Measurements from ENCODE around the gene FAM13A.

FAM13A gene

DNA sequence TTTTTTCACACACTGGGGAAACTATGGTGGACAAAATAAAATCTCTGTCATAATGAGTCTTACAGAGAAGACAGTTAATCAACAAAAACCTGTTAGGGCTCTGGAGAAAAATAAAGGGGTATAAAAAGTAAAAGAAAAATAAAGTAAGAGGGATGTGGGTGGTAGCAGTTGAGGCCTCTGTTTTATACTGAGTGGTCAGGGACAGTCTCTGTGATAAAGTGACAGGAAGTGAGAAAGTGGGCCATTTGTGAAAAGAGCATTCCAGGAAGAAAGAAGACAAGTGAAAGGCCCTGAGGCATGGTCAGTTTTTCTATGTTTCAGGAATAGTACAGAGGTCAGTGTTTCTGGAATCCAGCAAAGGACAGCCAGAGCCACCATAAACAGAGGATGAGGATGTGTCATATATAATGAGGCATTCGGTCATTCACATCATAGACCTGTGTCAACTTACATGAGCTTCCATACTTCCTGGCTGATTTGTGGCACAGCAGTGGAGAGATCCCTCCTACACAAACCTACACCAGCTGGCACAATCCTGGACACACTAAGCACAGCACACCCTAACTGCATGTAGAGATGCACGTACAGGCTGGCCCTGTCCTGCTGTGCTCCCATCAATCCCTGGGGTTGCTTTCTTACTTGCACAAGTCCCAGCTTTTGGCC, 295.0 kb downstream of the FAM13A start:
- H3K27ac ChIP-seq (ENCODE audit: low read depth, low read length): no peak overlapping the region
- no peaks in the 10 kb centered on the region for H4K20me1 ChIP-seq (ENCODE audit: control insufficient read depth, insufficient read depth, low read depth, low read length)
- no peaks in the 10 kb centered on the region for H3K36me3 ChIP-seq (ENCODE audit: control insufficient read depth, low read length)
- H3K9me3 ChIP-seq (ENCODE audit: control insufficient read depth, insufficient read depth, low read length): no peaks in the 10 kb centered on the region
- no peak overlapping the region for H3K4me2 ChIP-seq (ENCODE audit: low read length)
- no peaks in the 10 kb centered on the region for H3K9me2 ChIP-seq (replicated peaks; ENCODE audit: control insufficient read depth, low read length)
- H3K4me3 ChIP-seq (ENCODE audit: low read length): no peak overlapping the region
- H3K79me2 ChIP-seq (ENCODE audit: control insufficient read depth, low read length): no peaks in the 10 kb centered on the region
- no peaks in the 10 kb centered on the region for H3F3A ChIP-seq (ENCODE audit: control insufficient read depth, insufficient read depth)
- no peaks in the 10 kb centered on the region for H3K4me1 ChIP-seq (ENCODE audit: control insufficient read depth, low read length)
- no peak for TF ChIP-seq EZH2phosphoT487 (IDR thresholded peaks at IDR 0.05; ENCODE audit: borderline replicate concordance, low read length)
- TF ChIP-seq, protein P1, sequence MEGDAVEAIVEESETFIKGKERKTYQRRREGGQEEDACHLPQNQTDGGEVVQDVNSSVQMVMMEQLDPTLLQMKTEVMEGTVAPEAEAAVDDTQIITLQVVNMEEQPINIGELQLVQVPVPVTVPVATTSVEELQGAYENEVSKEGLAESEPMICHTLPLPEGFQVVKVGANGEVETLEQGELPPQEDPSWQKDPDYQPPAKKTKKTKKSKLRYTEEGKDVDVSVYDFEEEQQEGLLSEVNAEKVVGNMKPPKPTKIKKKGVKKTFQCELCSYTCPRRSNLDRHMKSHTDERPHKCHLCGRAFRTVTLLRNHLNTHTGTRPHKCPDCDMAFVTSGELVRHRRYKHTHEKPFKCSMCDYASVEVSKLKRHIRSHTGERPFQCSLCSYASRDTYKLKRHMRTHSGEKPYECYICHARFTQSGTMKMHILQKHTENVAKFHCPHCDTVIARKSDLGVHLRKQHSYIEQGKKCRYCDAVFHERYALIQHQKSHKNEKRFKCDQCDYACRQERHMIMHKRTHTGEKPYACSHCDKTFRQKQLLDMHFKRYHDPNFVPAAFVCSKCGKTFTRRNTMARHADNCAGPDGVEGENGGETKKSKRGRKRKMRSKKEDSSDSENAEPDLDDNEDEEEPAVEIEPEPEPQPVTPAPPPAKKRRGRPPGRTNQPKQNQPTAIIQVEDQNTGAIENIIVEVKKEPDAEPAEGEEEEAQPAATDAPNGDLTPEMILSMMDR (IDR thresholded peaks at IDR 0.05; ENCODE audit: low read depth, low read length, poor library complexity, severe bottlenecking): no peak
- H3K27me3 ChIP-seq (ENCODE audit: control insufficient read depth, low read length): peaks cover 2% of the 10 kb centered on the region; the same call in 1 of the 2 replicates

DNA sequence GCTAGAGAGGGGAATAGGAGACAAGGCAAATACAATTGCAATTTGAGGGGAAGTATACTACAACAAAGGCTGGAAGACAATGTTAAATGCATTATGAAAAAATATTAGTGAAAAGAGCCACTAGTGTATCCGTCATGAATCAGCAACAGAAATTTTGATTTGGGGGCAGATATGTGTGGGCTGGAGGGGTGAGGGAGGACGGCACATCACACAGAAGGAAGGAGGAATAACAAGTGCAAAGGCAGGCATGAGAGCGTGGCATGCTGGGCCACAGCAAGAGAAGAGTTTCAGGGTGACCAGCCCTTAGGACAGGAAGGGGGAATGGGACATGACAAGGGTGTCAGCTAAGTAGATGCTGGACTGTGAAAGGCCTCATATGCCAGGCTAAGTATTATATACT, 295.6 kb downstream of the FAM13A start:
- Histone ChIP-seq H3K27me3 (ENCODE audit: control insufficient read depth, low read length) (peaks cover 2% of the 10 kb centered on the region; the same call in 1 of the 2 replicates), H3K79me2 (ENCODE audit: control insufficient read depth, low read length) (no peaks in the 10 kb centered on the region), H3K9me2 (replicated peaks; ENCODE audit: control insufficient read depth, low read length) (no peaks in the 10 kb centered on the region), H3K4me2 (ENCODE audit: low read length) (no peak overlapping the region), H3K4me1 (ENCODE audit: control insufficient read depth, low read length) (no peaks in the 10 kb centered on the region), H3K9me3 (ENCODE audit: control insufficient read depth, insufficient read depth, low read length) (no peaks in the 10 kb centered on the region), H3K36me3 (ENCODE audit: control insufficient read depth, low read length) (no peaks in the 10 kb centered on the region), H3K27ac (ENCODE audit: low read depth, low read length) (no peak overlapping the region), H3K4me3 (ENCODE audit: low read length) (no peak overlapping the region), H4K20me1 (ENCODE audit: control insufficient read depth, insufficient read depth, low read depth, low read length) (no peaks in the 10 kb centered on the region), H3F3A (ENCODE audit: control insufficient read depth, insufficient read depth) (no peaks in the 10 kb centered on the region)
- no peak for TF ChIP-seq EZH2phosphoT487 (IDR thresholded peaks at IDR 0.05; ENCODE audit: borderline replicate concordance, low read length)
- TF ChIP-seq, protein P1 (IDR thresholded peaks at IDR 0.05; ENCODE audit: low read depth, low read length, poor library complexity, severe bottlenecking): no peak

DNA sequence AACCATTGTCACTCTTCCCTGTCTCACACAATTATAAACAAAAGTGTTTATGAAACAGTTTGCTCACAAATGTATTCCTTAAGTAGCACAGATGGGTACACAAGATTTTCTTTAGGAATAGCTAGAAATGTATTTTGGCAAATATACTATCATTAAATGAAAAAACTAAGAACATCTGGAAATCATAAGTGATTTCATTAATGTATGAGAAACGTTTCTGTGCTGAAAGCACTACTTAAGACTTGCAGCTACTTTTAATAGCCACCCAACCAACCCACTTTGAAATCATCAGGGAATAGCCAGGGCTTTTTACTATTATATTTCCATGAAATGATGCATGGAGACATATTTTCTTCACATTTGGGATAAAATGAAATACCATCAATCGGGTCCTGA, 297.1 kb downstream of the FAM13A start:
- Histone ChIP-seq H3K4me1 (ENCODE audit: control insufficient read depth, low read length) (no peaks in the 10 kb centered on the region), H3K79me2 (ENCODE audit: control insufficient read depth, low read length) (no peaks in the 10 kb centered on the region), H3K9me2 (replicated peaks; ENCODE audit: control insufficient read depth, low read length) (no peaks in the 10 kb centered on the region), H3K4me3 (ENCODE audit: low read length) (no peak overlapping the region), H4K20me1 (ENCODE audit: control insufficient read depth, insufficient read depth, low read depth, low read length) (no peaks in the 10 kb centered on the region), H3K9me3 (ENCODE audit: control insufficient read depth, insufficient read depth, low read length) (no peaks in the 10 kb centered on the region), H3K4me2 (ENCODE audit: low read length) (no peak overlapping the region), H3K27me3 (ENCODE audit: control insufficient read depth, low read length) (peaks cover 2% of the 10 kb centered on the region; the same call in 1 of the 2 replicates), H3F3A (ENCODE audit: control insufficient read depth, insufficient read depth) (no peaks in the 10 kb centered on the region), H3K36me3 (ENCODE audit: control insufficient read depth, low read length) (no peaks in the 10 kb centered on the region), H3K27ac (ENCODE audit: low read depth, low read length) (no peak overlapping the region)
- TF ChIP-seq EZH2phosphoT487 (IDR thresholded peaks at IDR 0.05; ENCODE audit: borderline replicate concordance, low read length): no peak
- TF ChIP-seq, protein P1 (IDR thresholded peaks at IDR 0.05; ENCODE audit: low read depth, low read length, poor library complexity, severe bottlenecking): no peak

Data from DOHH2 (cell line).